Measurements from ENCODE around the gene SS18L1.

DNA sequence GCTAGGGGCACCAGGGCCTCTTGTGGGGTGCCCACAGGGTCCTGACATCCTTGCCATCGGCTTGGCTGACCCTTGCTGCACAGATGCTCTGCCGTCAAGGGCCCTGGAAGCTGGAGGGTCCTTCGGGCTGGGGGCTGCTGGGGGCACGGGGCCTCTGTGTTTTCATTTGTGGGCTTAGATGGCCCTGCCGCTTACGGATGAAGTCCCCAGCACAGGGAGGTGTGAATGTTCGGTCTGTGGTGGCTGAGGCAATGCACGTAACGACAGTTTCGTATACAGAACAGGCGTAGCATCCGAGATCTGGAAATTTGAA is 14.5 kb downstream of the SS18L1 start:
- TF ChIP-seq, protein P1, sequence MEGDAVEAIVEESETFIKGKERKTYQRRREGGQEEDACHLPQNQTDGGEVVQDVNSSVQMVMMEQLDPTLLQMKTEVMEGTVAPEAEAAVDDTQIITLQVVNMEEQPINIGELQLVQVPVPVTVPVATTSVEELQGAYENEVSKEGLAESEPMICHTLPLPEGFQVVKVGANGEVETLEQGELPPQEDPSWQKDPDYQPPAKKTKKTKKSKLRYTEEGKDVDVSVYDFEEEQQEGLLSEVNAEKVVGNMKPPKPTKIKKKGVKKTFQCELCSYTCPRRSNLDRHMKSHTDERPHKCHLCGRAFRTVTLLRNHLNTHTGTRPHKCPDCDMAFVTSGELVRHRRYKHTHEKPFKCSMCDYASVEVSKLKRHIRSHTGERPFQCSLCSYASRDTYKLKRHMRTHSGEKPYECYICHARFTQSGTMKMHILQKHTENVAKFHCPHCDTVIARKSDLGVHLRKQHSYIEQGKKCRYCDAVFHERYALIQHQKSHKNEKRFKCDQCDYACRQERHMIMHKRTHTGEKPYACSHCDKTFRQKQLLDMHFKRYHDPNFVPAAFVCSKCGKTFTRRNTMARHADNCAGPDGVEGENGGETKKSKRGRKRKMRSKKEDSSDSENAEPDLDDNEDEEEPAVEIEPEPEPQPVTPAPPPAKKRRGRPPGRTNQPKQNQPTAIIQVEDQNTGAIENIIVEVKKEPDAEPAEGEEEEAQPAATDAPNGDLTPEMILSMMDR (IDR thresholded peaks at IDR 0.05): no peak
- no peak for TF ChIP-seq POLR2A (IDR thresholded peaks at IDR 0.05)

Measured in testis (tissue), 2 donors.